ENCODE data around the gene REN. TPM values are rescaled to one million over a fixed set of nuclear protein-coding genes. Genes with fewer than 3 reads are reported as not detected.

The REN gene
- total and polyA plus RNA-seq, 9 of the 15 experiments (the other 6 are each of a cell fraction or from before 2014, with no cell fraction given), result 1.7 to 9.9 (median 3.1) TPM

- TF ChIP-seq STAT6 (CRISPR knock-in tag; IDR thresholded peaks at IDR 0.05), result no peak
- TF ChIP-seq ZFP1 (CRISPR knock-in tag; IDR thresholded peaks at IDR 0.05), result peak; percentile 78
- no peak for TF ChIP-seq TSC22D4 (tag; IDR thresholded peaks at IDR 0.05)
- no peak for TF ChIP-seq THRAP3 (IDR thresholded peaks at IDR 0.05; ENCODE audit: borderline replicate concordance)
- no peak for TF ChIP-seq POLR3A (IDR thresholded peaks at IDR 0.05; ENCODE audit: borderline replicate concordance, extremely low read depth, insufficient read depth, insufficient read length)
- TF ChIP-seq ZNF263 (CRISPR knock-in tag; IDR thresholded peaks at IDR 0.05; ENCODE audit: borderline replicate concordance), result no peak
- no peak for TF ChIP-seq NFE2 (IDR thresholded peaks at IDR 0.05; ENCODE audit: low read depth)
- TF ChIP-seq HDAC8 (tag; IDR thresholded peaks at IDR 0.05), result no peak
- TF ChIP-seq CGGBP1 (CRISPR knock-in tag; IDR thresholded peaks at IDR 0.05), result no peak
- TF ChIP-seq DDX20 (tag; IDR thresholded peaks at IDR 0.05; ENCODE audit: low read depth), result no peak
- TF ChIP-seq ATF6 (CRISPR knock-in tag; IDR thresholded peaks at IDR 0.05), result no peak
- TF ChIP-seq GTF2B (IDR thresholded peaks at IDR 0.05; ENCODE audit: extremely low read depth, insufficient read length), result no peak
- no peak for TF ChIP-seq CEBPB (tag; IDR thresholded peaks at IDR 0.05)
- TF ChIP-seq PURB (CRISPR knock-in tag; IDR thresholded peaks at IDR 0.05; ENCODE audit: low read depth), result no peak
- TF ChIP-seq TCFL5 (CRISPR knock-in tag; conservative IDR thresholded peaks at IDR 0.05), result peak; percentile 87
- TF ChIP-seq MED1 (CRISPR knock-in tag; IDR thresholded peaks at IDR 0.05; ENCODE audit: borderline replicate concordance), result no peak
- TF ChIP-seq CHCHD3 (CRISPR knock-in tag; IDR thresholded peaks at IDR 0.05), result no peak
- no peak for TF ChIP-seq ATF1 (CRISPR knock-in tag; IDR thresholded peaks at IDR 0.05)
- TF ChIP-seq ATF1 (tag; IDR thresholded peaks at IDR 0.05), result no peak
- no peak for TF ChIP-seq BMI1 (IDR thresholded peaks at IDR 0.05; ENCODE audit: low read length)
Observed at GRCh38 chr1:204171751-204172178, 5.6 kb upstream of the REN start (continued).

Data from K562 (cell line).